ENCODE measurements around the gene AP1B1. TPM values are rescaled to one million over a fixed set of nuclear protein-coding genes. Genes with fewer than 3 reads are reported as not detected.

The AP1B1 gene
- total RNA-seq, 2 donors from 2014 or later, result 104 to 143 TPM

DNA sequence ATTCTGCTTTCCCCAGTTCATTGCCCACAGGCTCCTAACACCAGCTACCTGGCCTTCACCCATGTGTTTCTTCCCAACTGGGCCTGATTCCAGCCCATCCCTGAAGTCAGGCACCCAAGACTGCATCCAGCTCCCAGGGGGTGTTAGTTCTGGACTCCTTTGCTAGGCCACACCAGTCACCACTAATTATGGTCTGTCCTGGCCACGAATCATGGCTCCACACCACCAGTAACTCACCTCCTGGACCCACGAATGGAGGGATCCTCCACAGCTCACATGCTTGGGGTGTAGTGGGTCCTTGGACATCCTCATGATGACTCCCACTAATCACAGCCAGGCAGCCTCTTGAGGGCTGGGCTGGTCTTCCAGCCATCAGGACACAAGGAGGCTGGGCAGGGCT is 69.3 kb downstream of the AP1B1 start:
- Histone ChIP-seq H3K27ac (no peak overlapping the region), H3K27me3 (replicated peaks; ENCODE audit: insufficient read depth) (no peaks in the 10 kb centered on the region), H3K9me3 (no peaks in the 10 kb centered on the region), H3K4me3 (no peak overlapping the region), H3K36me3 (no peaks in the 10 kb centered on the region), H3K4me1 (replicated peaks) (no peaks in the 10 kb centered on the region)
- WGBS, result 86% methylated on average over 2 of the region's 2 CpGs
- intact Hi-C loops (cut with DNase I), result no loop called here
- TF ChIP-seq POLR2A (IDR thresholded peaks at IDR 0.05) (no peak), POLR2AphosphoS5 (IDR thresholded peaks at IDR 0.05) (no peak)
- TF ChIP-seq, protein P1, sequence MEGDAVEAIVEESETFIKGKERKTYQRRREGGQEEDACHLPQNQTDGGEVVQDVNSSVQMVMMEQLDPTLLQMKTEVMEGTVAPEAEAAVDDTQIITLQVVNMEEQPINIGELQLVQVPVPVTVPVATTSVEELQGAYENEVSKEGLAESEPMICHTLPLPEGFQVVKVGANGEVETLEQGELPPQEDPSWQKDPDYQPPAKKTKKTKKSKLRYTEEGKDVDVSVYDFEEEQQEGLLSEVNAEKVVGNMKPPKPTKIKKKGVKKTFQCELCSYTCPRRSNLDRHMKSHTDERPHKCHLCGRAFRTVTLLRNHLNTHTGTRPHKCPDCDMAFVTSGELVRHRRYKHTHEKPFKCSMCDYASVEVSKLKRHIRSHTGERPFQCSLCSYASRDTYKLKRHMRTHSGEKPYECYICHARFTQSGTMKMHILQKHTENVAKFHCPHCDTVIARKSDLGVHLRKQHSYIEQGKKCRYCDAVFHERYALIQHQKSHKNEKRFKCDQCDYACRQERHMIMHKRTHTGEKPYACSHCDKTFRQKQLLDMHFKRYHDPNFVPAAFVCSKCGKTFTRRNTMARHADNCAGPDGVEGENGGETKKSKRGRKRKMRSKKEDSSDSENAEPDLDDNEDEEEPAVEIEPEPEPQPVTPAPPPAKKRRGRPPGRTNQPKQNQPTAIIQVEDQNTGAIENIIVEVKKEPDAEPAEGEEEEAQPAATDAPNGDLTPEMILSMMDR (IDR thresholded peaks at IDR 0.05), result no peak
- DNase-seq (ENCODE audit: low spot score), result no peak

- Histone ChIP-seq H3K36me3 (no peaks in the 10 kb centered on the region), H3K4me3 (no peak overlapping the region), H3K4me1 (replicated peaks) (peaks cover 8% of the 10 kb centered on the region), H3K27ac (no peak overlapping the region), H3K9me3 (no peaks in the 10 kb centered on the region), H3K27me3 (replicated peaks; ENCODE audit: insufficient read depth) (no peaks in the 10 kb centered on the region)
- TF ChIP-seq POLR2A (IDR thresholded peaks at IDR 0.05) (no peak), POLR2AphosphoS5 (IDR thresholded peaks at IDR 0.05) (no peak)
- TF ChIP-seq, protein P1 (IDR thresholded peaks at IDR 0.05), result no peak
- DNase-seq (ENCODE audit: low spot score), result no peak
- WGBS, result 95% methylated on average over 18 of the region's 18 CpGs
- intact Hi-C loops (cut with DNase I), result no loop called here
These were observed 70.4 kb downstream of the AP1B1 start for GRCh38 chr22:29317827-29318454.

- TF ChIP-seq POLR2A (IDR thresholded peaks at IDR 0.05) (no peak), POLR2AphosphoS5 (IDR thresholded peaks at IDR 0.05) (no peak)
- TF ChIP-seq, protein P1 (IDR thresholded peaks at IDR 0.05), result no peak
- peaks cover 13% of the 10 kb centered on the region for H3K4me1 ChIP-seq (replicated peaks)
- no peak for DNase-seq (ENCODE audit: low spot score)
- intact Hi-C loops (cut with DNase I), result no loop called here
- no peaks in the 10 kb centered on the region for H3K27me3 ChIP-seq (replicated peaks; ENCODE audit: insufficient read depth)
- no peak overlapping the region for H3K4me3 ChIP-seq
- no peaks in the 10 kb centered on the region for H3K9me3 ChIP-seq
- H3K36me3 ChIP-seq, result no peaks in the 10 kb centered on the region
- 68% methylated on average over 18 of the region's 18 CpGs for WGBS
- H3K27ac ChIP-seq, result no peak overlapping the region
These were observed 72.1 kb downstream of the AP1B1 start for GRCh38 chr22:29316141-29316828.

- H3K27me3 ChIP-seq (replicated peaks; ENCODE audit: insufficient read depth), result no peaks in the 10 kb centered on the region
- H3K36me3 ChIP-seq, result no peaks in the 10 kb centered on the region
- TF ChIP-seq, protein P1 (IDR thresholded peaks at IDR 0.05), result no peak
- no peak for TF ChIP-seq POLR2AphosphoS5 (IDR thresholded peaks at IDR 0.05)
- TF ChIP-seq POLR2A (IDR thresholded peaks at IDR 0.05), result no peak
- peaks cover 19% of the 10 kb centered on the region for H3K4me1 ChIP-seq (replicated peaks)
- 6% methylated on average over 100 of the region's 103 CpGs for WGBS
- H3K9me3 ChIP-seq, result no peaks in the 10 kb centered on the region
- DNase-seq (ENCODE audit: low spot score), result no peak
- H3K27ac ChIP-seq, result no peak within 1 kb of the TSS
- intact Hi-C loops (cut with DNase I), result no loop called here
- H3K4me3 ChIP-seq, result peak within 1 kb of the TSS; percentile 18 to 35
These were observed 72.9 kb downstream of the AP1B1 start, which contains the start of gene RASL10A for GRCh38 chr22:29315286-29316140. TSS of gene RASL10A (minus strand) at chr22:29315697. CDS start at chr22:29315246, 451 bp downstream.
